Natural killer cell (primary cell): ENCODE data around the gene CD93. TPM values are rescaled to one million over a fixed set of nuclear protein-coding genes. Genes with fewer than 3 reads are reported as not detected.

Source experiments
- ATAC-seq, 3 donors: fragments of 150-1000 bp in 2 of 3; fragments of 200-7000 bp in 1 of 3; cut with Tn5 transposase; 1 replicate in 1 of 3; 2 replicates in 2 of 3; pipeline ENCODE4 v1.10.0; 2021; ENCODE audit warnings: mild to moderate bottlenecking in 2 of 3, moderate library complexity in 2 of 3
- DNase-seq, 2 donors: peaks; one replicate each; pipeline versions ENCODE4 v3.0.0 to v3.0.0-alpha.2; 2013 to 2021; ENCODE audit warnings: mixed read lengths in 1 of 2
- H3K27ac ChIP-seq: one replicate; pipeline ENCODE4 v1.5.1; 2013; ENCODE audit warnings: mild to moderate bottlenecking, low read length
- H3K27me3 ChIP-seq: one replicate; pipeline ENCODE4 v1.6.1; 2013; ENCODE audit warnings: low read length; ENCODE audit not compliant: control insufficient read depth, insufficient read depth
- H3K36me3 ChIP-seq: one replicate; pipeline ENCODE4 v1.6.1; 2013; ENCODE audit warnings: low read length; ENCODE audit not compliant: control insufficient read depth, insufficient read depth
- H3K4me1 ChIP-seq: one replicate; pipeline ENCODE4 v1.6.1; 2013; ENCODE audit warnings: low read length; ENCODE audit not compliant: control insufficient read depth, insufficient read depth
- H3K4me3 ChIP-seq: one replicate; pipeline ENCODE4 v1.5.1; 2013; ENCODE audit warnings: low read length
- H3K9me3 ChIP-seq: one replicate; pipeline ENCODE4 v1.6.1; 2013; ENCODE audit warnings: low read length; ENCODE audit not compliant: control insufficient read depth, insufficient read depth
- H3K27ac Mint-ChIP-seq, 2 donors: one replicate each; pipeline ENCODE4 v1.8.0; 2022; ENCODE audit warnings: mild to moderate bottlenecking in 2 of 2, mixed read lengths in 2 of 2, moderate library complexity in 1 of 2
- H3K27me3 Mint-ChIP-seq, 2 donors: one replicate each; pipeline ENCODE4 v1.8.0; 2022; ENCODE audit warnings: low read depth in 2 of 2, mixed read lengths in 2 of 2
- H3K36me3 Mint-ChIP-seq: one replicate; pipeline ENCODE4 v1.8.0; 2022; ENCODE audit warnings: mixed read lengths
- H3K4me1 Mint-ChIP-seq, 2 donors: one replicate each; pipeline ENCODE4 v1.8.0; 2022; ENCODE audit warnings: mixed read lengths in 2 of 2
- H3K4me3 Mint-ChIP-seq: one replicate; pipeline ENCODE4 v1.8.0; 2022; ENCODE audit warnings: mild to moderate bottlenecking, moderate library complexity, mixed read lengths
- H3K9me3 Mint-ChIP-seq, 2 donors: one replicate each; pipeline ENCODE4 v1.8.0; 2022; ENCODE audit warnings: mixed read lengths in 2 of 2
- WGBS: methylation state at CpG from one replicate; pipeline ENCODE4 v1.1.7; 2013; ENCODE audit warnings: missing lambda C conversion rate; ENCODE audit not compliant: insufficient coverage; 5-methylcytosine and 5-hydroxymethylcytosine counted together
- intact Hi-C: fragments of 100-400 bp; cut with micrococcal nuclease; formaldehyde crosslinking; loops from one replicate; pipeline ENCODE4 v1.14.2; 2022
- total RNA-seq, 4 donors: library from RNA; stranded (reverse); fragments of 120-200 nt in 1 of 4; gene quantifications; one replicate each; pipeline versions ENCODE4 v1.2.3 to v1.2.4, GENCODE V29; 2013 to 2022
- TF ChIP-seq, protein P1 (sequence below): fragments of 200-600 bp; IDR thresholded peaks from one replicate; pipeline ENCODE4 v1.8.0; 2022; ENCODE audit warnings: antibody characterized with exemption

Gene CD93
- total RNA-seq, 3 donors from 2014 or later (not counting 1 experiment from before 2014, with no cell fraction given): 8.0 to 17.9 (median 17.2) TPM

DNA sequence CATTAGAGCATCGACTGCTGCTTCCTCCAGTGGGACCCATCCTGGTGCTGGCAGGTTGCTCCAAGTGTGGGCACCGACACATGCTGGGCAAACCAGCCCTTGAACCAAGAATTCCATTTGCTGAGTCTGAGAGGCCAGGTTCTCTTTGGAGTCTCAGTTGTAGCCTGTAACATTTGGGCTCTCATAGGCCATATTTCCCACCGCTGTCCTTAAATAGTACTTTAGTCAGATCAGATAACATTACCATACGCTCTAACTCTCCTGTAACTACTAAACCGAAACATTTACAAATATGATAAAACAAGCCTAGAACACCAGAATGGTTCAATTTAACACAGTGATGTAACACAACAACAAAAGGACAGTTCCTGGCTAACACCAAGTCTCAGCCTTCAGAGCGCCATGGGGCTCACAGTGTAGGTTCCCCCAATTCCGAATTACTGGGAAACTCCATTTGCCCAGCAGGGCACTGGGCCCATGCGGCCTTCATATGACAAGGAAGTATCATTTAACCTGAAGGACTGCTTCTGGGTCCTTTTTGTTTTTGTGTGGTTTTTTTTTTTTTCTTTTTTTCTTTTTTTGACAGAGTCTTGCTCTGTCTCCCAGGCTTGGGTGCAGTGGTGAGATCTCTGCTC is 28.4 kb upstream of the CD93 start:
- Histone ChIP-seq H3K9me3 (no peaks in the 10 kb centered on the region), H3K27ac (no peak overlapping the region), H3K4me1 (peaks cover 14% of the 10 kb centered on the region), H3K4me3 (no peak overlapping the region), H3K27me3 (no peaks in the 10 kb centered on the region), H3K36me3 (no peaks in the 10 kb centered on the region)
- no peak for DNase-seq
- TF ChIP-seq, protein P1, sequence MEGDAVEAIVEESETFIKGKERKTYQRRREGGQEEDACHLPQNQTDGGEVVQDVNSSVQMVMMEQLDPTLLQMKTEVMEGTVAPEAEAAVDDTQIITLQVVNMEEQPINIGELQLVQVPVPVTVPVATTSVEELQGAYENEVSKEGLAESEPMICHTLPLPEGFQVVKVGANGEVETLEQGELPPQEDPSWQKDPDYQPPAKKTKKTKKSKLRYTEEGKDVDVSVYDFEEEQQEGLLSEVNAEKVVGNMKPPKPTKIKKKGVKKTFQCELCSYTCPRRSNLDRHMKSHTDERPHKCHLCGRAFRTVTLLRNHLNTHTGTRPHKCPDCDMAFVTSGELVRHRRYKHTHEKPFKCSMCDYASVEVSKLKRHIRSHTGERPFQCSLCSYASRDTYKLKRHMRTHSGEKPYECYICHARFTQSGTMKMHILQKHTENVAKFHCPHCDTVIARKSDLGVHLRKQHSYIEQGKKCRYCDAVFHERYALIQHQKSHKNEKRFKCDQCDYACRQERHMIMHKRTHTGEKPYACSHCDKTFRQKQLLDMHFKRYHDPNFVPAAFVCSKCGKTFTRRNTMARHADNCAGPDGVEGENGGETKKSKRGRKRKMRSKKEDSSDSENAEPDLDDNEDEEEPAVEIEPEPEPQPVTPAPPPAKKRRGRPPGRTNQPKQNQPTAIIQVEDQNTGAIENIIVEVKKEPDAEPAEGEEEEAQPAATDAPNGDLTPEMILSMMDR: no peak
- ATAC-seq: no peak
- H3K9me3 Mint-ChIP-seq: no peaks in the 10 kb centered on the region
- WGBS: 88% methylated on average over 8 of the region's 8 CpGs
- intact Hi-C loops: no loop called here
- no peaks in the 10 kb centered on the region for H3K4me1 Mint-ChIP-seq
- H3K27me3 Mint-ChIP-seq: no peaks in the 10 kb centered on the region
- H3K27ac Mint-ChIP-seq: no peak overlapping the region
- H3K36me3 Mint-ChIP-seq: no peaks in the 10 kb centered on the region
- no peak overlapping the region for H3K4me3 Mint-ChIP-seq

DNA sequence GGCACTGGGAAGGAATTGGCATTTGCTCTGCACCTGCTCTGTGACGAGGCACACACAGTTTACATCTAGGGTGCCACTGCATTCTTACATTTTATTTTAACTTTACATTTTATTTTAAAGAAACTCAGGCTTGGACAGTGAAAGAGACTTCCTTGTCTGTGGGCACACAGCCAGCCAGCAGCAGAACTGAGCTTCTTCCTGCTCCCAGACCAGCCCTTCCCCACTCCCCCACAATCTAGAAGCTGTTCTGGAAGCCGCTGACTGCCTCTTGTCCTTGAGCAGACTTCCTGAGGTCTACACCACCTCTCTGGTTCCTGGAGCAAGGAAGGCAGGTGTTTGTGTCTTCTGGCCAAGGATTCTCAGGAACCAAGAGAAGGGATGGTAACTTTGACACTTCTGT is 27.9 kb upstream of the CD93 start:
- Mint-ChIP-seq H3K27me3 (no peaks in the 10 kb centered on the region), H3K4me3 (no peak overlapping the region), H3K9me3 (no peaks in the 10 kb centered on the region), H3K4me1 (no peaks in the 10 kb centered on the region), H3K36me3 (no peaks in the 10 kb centered on the region), H3K27ac (no peak overlapping the region)
- TF ChIP-seq, protein P1: no peak
- ATAC-seq (no peak), DNase-seq (no peak)
- intact Hi-C loops: no loop called here
- Histone ChIP-seq H3K4me3 (no peak overlapping the region), H3K27me3 (no peaks in the 10 kb centered on the region), H3K4me1 (peaks cover 11% of the 10 kb centered on the region), H3K27ac (no peak overlapping the region), H3K36me3 (no peaks in the 10 kb centered on the region), H3K9me3 (no peaks in the 10 kb centered on the region)
- 49% methylated on average over 2 of the region's 2 CpGs for whole genome bisulfite sequencing

DNA sequence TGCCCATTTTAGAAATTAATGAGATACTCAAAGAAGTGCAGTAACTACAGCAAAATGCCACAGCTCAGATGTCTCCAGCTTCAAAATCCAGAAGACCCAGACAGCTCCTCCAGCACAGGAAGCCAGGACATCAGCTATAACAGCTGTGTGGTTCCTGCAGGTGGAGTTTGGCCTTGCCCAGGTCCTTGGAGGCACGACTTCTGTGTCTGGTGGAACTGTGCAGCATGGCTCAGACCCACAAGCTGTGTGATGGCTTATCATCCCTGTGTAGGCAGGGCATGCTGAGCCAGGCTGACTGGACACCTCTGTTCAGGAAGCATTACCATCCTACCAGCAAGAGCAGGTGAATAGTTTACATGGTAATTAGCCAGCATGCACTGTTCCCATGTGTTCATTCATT is 26.5 kb upstream of the CD93 start:
- Mint-ChIP-seq H3K27ac (no peak overlapping the region), H3K27me3 (no peaks in the 10 kb centered on the region), H3K4me1 (no peaks in the 10 kb centered on the region), H3K36me3 (no peaks in the 10 kb centered on the region), H3K9me3 (no peaks in the 10 kb centered on the region), H3K4me3 (no peak overlapping the region)
- Histone ChIP-seq H3K9me3 (no peaks in the 10 kb centered on the region), H3K27ac (no peak overlapping the region), H3K27me3 (no peaks in the 10 kb centered on the region), H3K36me3 (no peaks in the 10 kb centered on the region), H3K4me3 (no peak overlapping the region), H3K4me1 (peaks cover 11% of the 10 kb centered on the region)
- intact Hi-C loops: no loop called here
- DNase-seq: no peak
- WGBS: 26% methylated on average over 1 of the region's 1 CpG
- TF ChIP-seq, protein P1: no peak
- ATAC-seq: no peak

DNA sequence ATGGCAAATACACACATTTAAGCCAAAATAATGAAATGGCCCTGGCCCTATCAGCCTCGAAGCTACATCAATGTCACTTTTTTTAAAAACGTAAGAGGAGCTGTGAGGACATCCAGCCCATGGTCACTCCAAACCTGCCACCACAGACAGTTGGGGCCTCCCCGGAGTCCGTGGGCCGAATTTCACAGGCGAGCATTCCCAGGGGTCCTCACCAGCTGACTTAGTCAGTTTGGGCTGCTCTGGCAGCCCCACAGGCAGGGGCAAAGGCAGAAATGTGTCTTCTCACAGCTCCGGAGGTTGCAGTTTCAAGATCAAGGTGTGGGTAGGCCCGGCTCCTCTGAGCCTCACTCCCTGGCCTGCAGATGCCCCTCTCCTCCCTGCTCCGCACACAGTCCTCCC is 25.8 kb upstream of the CD93 start:
- no peaks in the 10 kb centered on the region for H3K36me3 ChIP-seq
- no peak overlapping the region for H3K4me3 Mint-ChIP-seq
- H3K9me3 Mint-ChIP-seq: no peaks in the 10 kb centered on the region
- H3K4me1 ChIP-seq: peaks cover 11% of the 10 kb centered on the region
- TF ChIP-seq, protein P1: no peak
- ATAC-seq: no peak
- H3K9me3 ChIP-seq: no peaks in the 10 kb centered on the region
- no peaks in the 10 kb centered on the region for H3K27me3 Mint-ChIP-seq
- no peak overlapping the region for H3K27ac ChIP-seq
- no peak overlapping the region for H3K4me3 ChIP-seq
- no peaks in the 10 kb centered on the region for H3K36me3 Mint-ChIP-seq
- H3K27ac Mint-ChIP-seq: no peak overlapping the region
- no peaks in the 10 kb centered on the region for H3K4me1 Mint-ChIP-seq
- H3K27me3 ChIP-seq: no peaks in the 10 kb centered on the region
- 83% methylated on average over 9 of the region's 9 CpGs for WGBS
- intact Hi-C loops: no loop called here
- DNase-seq: no peak
